Heart left ventricle (tissue), 16 donors: ENCODE data around the gene INPP5K. TPM values are rescaled to one million over a fixed set of nuclear protein-coding genes. Genes with fewer than 3 reads are reported as not detected.
"Not testable (repeated sequence)": the region's sequence is repeated elsewhere in the genome, so short reads cannot be mapped to it uniquely, and the experiment has no call there.

Experiments used
- ATAC-seq, 4 donors: fragments of 200-7000 bp; cut with Tn5 transposase; one replicate each; pipeline ENCODE4 v1.9.1; 2020 to 2022; ENCODE audit warnings: moderate library complexity in 4 of 4, mild to moderate bottlenecking in 3 of 4, moderate number of reproducible peaks in 1 of 4
- DNase-seq, 5 donors: peaks; one replicate each; pipeline ENCODE4 v3.0.0-alpha.2; 2020
- H3K27ac ChIP-seq, 12 donors: fragments of 200-600 bp; sonication (generic) in 4 of 12; one replicate each; pipeline versions ENCODE4 v1.5.0 to v1.8.0; 2016 to 2022; ENCODE audit warnings: mild to moderate bottlenecking in 2 of 12
- H3K27me3 ChIP-seq, 9 donors: fragments of 200-600 bp; sonication (generic) in 2 of 9; one replicate each; pipeline versions ENCODE4 v1.5.1 to v1.8.0; 2016 to 2022; ENCODE audit warnings: mild to moderate bottlenecking in 3 of 9
- H3K36me3 ChIP-seq, 9 donors: fragments of 200-600 bp; sonication (generic) in 2 of 9; one replicate each; pipeline versions ENCODE4 v1.5.0 to v1.8.0; 2018 to 2022; ENCODE audit warnings: mild to moderate bottlenecking in 2 of 9
- H3K4me1 ChIP-seq, 12 donors: fragments of 200-600 bp; sonication (generic) in 4 of 12; one replicate each; pipeline versions ENCODE4 v1.5.0 to v1.8.0; 2016 to 2022; ENCODE audit warnings: mild to moderate bottlenecking in 3 of 12
- H3K4me3 ChIP-seq, 12 donors: fragments of 200-600 bp; sonication (generic) in 4 of 12; one replicate each; pipeline versions ENCODE4 v1.5.0 to v1.8.0; 2017 to 2022; ENCODE audit warnings: mild to moderate bottlenecking in 9 of 12, moderate library complexity in 4 of 12
- H3K9me3 ChIP-seq, 12 donors: fragments of 200-600 bp; sonication (generic) in 4 of 12; one replicate each; pipeline versions ENCODE4 v1.5.0 to v1.8.0; 2016 to 2022; ENCODE audit warnings: mild to moderate bottlenecking in 1 of 12
- POLR2A ChIP-seq, 2 donors: fragments of 450-650 bp; IDR thresholded peaks; one replicate each; pipeline ENCODE4 v1.6.1; 2017; ENCODE audit warnings: antibody characterized with exemption in 2 of 2, mild to moderate bottlenecking in 2 of 2, moderate library complexity in 2 of 2
- WGBS, 4 donors: extraction: QIAGEN DNeasy Blood & Tissue Kit in 2 of 4; methylation state at CpG; one replicate each; pipeline versions ENCODE4 v1.1.5 to v1.1.7; 2013 to 2018; 5-methylcytosine and 5-hydroxymethylcytosine counted together
- intact Hi-C, 10 donors: fragments of 100-400 bp; cut with DNase I; formaldehyde crosslinking; loops; one replicate each; pipeline versions ENCODE4 v1.11.1 to v1.14.2; 2022
- polyA plus RNA-seq, 2 donors: library from polyadenylated mRNA; stranded (reverse); fragments of 200-250 nt; gene quantifications; one replicate each; pipeline ENCODE4 v1.2.3, GENCODE V29; 2013
- total RNA-seq, 9 donors: library from RNA; depleted of rRNA in 2 of 9; stranded (reverse); fragments of >200 nt in 2 of 9; fragmentation: NEBNext Ultra II Directional in 3 of 9; extraction: Animal tissue kit (Norgen Biotek cat#: 25700) in 3 of 9; gene quantifications; one replicate each; pipeline versions ENCODE4 v1.1.0 to v1.2.4, GENCODE V29; 2016 to 2023
- TF ChIP-seq, protein P1 (sequence below), 12 donors: fragments of 200-600 bp; sonication (generic) in 4 of 12; IDR thresholded peaks; one replicate each; pipeline versions ENCODE4 v1.5.0 to v1.8.0; 2018 to 2022; ENCODE audit warnings: antibody characterized with exemption in 12 of 12, mild to moderate bottlenecking in 5 of 12
- donor health status: ischemic (EF 13 %, LVEDD 7.1; RV severe dilation, severe dysfunction).
- donor health status: healthy with polysubstance abuse.
- donor health status: DM: no; HTN: yes; CAD: no.
- donor health status: DM: no; HTN: no; CAD: no.
- donor health status: ischemic (EF 25% LVEDD 6.9; RV normal size, moderate dysfunction).
- donor health status: ischemic (EF 25% LVEDD 5.7; RV mildly dilated, moderate dysfunction).
- donor health status: healthy.
- donor health status: DM: yes; HTN: yes; CAD: no.
- donor health status: ischemic (EF 35%, LVEDD 5.7; RV mildly dilated, moderate dysfunction).
- donor health status: nonischemic (EF 11% LVEDD 7.7; RV severe dilation, severe dysfunction).
- donor health status: DM: yes; HTN: yes; CAD: no.
- donor health status: PGD.
- donor health status: ischemic (EF 29% LVEDD 5.4; RV normal size, mild dysfunction).
- donor health status: nonischemic (EF 23%, LVEDD 6.1; RV moderate dilation, normal function).

Gene INPP5K
- total and polyA plus RNA-seq, 11 donors: 21.9 to 128 (median 33.4) TPM

DNA sequence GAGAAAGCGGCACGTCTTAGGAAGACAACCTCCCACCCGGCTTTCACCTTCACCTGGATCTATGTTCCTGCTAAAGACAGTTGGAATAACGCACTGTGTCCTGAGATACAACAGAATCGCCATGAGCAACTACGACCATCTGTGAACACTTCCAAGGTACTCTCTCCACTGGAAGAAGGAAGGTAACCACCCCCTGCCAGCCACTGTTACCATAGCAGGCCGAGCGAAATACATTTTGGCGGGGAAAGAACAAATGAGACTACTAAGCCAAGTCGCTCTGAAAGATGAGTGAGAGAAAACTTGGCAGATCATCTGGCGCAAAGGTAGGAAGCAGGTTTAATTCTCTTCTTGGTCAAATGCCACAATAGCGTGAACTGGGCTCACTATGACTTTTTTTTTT, 70.2 kb downstream of the INPP5K start:
- H3K27me3 ChIP-seq: no peaks in the 10 kb centered on the region
- 89 to 94% (median 92%) methylated on average over 12 of the region's 12 CpGs for WGBS, 4 donors
- DNase-seq (no peak), ATAC-seq (no peak)
- intact Hi-C loops: loop anchor here in 3 of 10 donors (5.0 kb wide), 2 partner anchors 44 to 74 kb away; partner anchors contain the start of gene YWHAE (in 2 of the 3)
- TF ChIP-seq, protein P1, sequence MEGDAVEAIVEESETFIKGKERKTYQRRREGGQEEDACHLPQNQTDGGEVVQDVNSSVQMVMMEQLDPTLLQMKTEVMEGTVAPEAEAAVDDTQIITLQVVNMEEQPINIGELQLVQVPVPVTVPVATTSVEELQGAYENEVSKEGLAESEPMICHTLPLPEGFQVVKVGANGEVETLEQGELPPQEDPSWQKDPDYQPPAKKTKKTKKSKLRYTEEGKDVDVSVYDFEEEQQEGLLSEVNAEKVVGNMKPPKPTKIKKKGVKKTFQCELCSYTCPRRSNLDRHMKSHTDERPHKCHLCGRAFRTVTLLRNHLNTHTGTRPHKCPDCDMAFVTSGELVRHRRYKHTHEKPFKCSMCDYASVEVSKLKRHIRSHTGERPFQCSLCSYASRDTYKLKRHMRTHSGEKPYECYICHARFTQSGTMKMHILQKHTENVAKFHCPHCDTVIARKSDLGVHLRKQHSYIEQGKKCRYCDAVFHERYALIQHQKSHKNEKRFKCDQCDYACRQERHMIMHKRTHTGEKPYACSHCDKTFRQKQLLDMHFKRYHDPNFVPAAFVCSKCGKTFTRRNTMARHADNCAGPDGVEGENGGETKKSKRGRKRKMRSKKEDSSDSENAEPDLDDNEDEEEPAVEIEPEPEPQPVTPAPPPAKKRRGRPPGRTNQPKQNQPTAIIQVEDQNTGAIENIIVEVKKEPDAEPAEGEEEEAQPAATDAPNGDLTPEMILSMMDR (IDR thresholded peaks at IDR 0.05): no peak
- no peak for TF ChIP-seq POLR2A (IDR thresholded peaks at IDR 0.05)
- peaks cover 0 to 54% (median 37%) of the 10 kb centered on the region in 12 donors for H3K4me1 ChIP-seq
- peak overlapping the region in 7 of 12 donors; percentile 27 to 82 (median 72) for H3K27ac ChIP-seq
- H3K9me3 ChIP-seq: no peaks in the 10 kb centered on the region
- no peak overlapping the region for H3K4me3 ChIP-seq
- H3K36me3 ChIP-seq: peaks cover 0 to 31% (median 0%) of the 10 kb centered on the region in 9 donors

DNA sequence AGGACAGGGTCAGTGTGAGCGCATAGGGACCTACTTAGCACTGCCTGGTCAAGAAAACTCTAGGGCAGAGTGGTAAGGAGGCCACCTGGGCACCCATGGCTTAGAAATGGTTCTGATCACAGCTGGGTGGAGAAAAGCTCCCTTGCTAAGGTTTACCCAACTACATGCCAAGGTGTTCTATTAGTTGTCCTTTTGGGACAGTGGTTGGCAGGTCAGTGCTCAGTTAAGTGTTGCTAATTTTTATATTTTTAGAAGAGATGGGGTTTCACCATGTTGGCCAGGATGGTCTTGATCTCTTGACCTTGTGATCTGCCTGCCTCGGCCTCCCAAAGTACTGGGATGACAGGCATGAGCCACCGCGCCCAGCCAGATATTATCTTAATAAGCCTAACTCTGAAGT, 70.7 kb downstream of the INPP5K start:
- ATAC-seq: peak in 1 of 4 donors; percentile 27
- not testable (repeated sequence) for DNase-seq, H3K9me3 ChIP-seq, H3K4me3 ChIP-seq, H3K27me3 ChIP-seq
- Histone ChIP-seq H3K4me1 (peaks cover 0 to 52% (median 36%) of the 10 kb centered on the region in 12 donors), H3K27ac (peak overlapping the region in 1 of 12 donors; percentile 28), H3K36me3 (peaks cover 0 to 36% (median 0%) of the 10 kb centered on the region in 9 donors)
- 66 to 95% (median 90%) methylated on average over 4 of the region's 4 CpGs for whole genome bisulfite sequencing, 4 donors
- intact Hi-C loops: loop anchor here in 3 of 10 donors (5.0 kb wide), 2 partner anchors 43 to 73 kb away; partner anchors contain the start of gene YWHAE (in 2 of the 3)

Other genes starting within 250 kb of the INPP5K start
- gene BHLHA9, start 246.2 kb downstream of the INPP5K start, total RNA-seq: not detected
- not detected for gene BHLHA9, start 246.2 kb downstream of the INPP5K start, polyA plus RNA-seq
- gene TRARG1, start 236.9 kb downstream of the INPP5K start, total RNA-seq: 10 to 100 TPM in 1 of 9 donors, 1 to 10 TPM in 3, under 1 TPM in 5; 0.07 to 22.7 (median 0.56) TPM
- gene TRARG1, start 236.9 kb downstream of the INPP5K start, polyA plus RNA-seq: 1 to 10 TPM; 1.7 to 2.2 TPM
- 1,000 to 10,000 TPM in 1 of 9 donors, 100 to 1,000 TPM in 8; 562 to 1,150 (median 618) TPM for gene YWHAE, start 116.4 kb downstream of the INPP5K start, total RNA-seq
- gene YWHAE, start 116.4 kb downstream of the INPP5K start, polyA plus RNA-seq: 100 to 1,000 TPM; 401 to 774 TPM
- gene CRK, start 60.4 kb downstream of the INPP5K start, total RNA-seq: 10 to 100 TPM; 28.8 to 47.0 (median 42.2) TPM
- gene CRK, start 60.4 kb downstream of the INPP5K start, polyA plus RNA-seq: 10 to 100 TPM; 17.0 to 49.0 TPM
- 100 to 1,000 TPM; 127 to 259 (median 174) TPM for gene MYO1C, start 23.9 kb downstream of the INPP5K start, total RNA-seq
- gene MYO1C, start 23.9 kb downstream of the INPP5K start, polyA plus RNA-seq: 100 to 1,000 TPM in 1 of 2 donors, 10 to 100 TPM in 1; 89.6 to 188 TPM
- 10 to 100 TPM; 38.1 to 70.2 (median 50.6) TPM for gene PITPNA, start 46.2 kb upstream of the INPP5K start, total RNA-seq
- 10 to 100 TPM; 10.1 to 61.7 TPM for gene PITPNA, start 46.2 kb upstream of the INPP5K start, polyA plus RNA-seq
- gene SLC43A2, start 112.2 kb upstream of the INPP5K start, total RNA-seq: 10 to 100 TPM in 3 of 9 donors, 1 to 10 TPM in 6; 4.1 to 29.1 (median 7.1) TPM
- 1 to 10 TPM; 1.4 to 6.8 TPM for gene SLC43A2, start 112.2 kb upstream of the INPP5K start, polyA plus RNA-seq
- 10 to 100 TPM in 7 of 9 donors, 1 to 10 TPM in 2; 7.4 to 25.9 (median 12.9) TPM for gene SCARF1, start 129.1 kb upstream of the INPP5K start, total RNA-seq
- 1 to 10 TPM; 9.0 to 9.1 TPM for gene SCARF1, start 129.1 kb upstream of the INPP5K start, polyA plus RNA-seq
- gene RILP, start 133.3 kb upstream of the INPP5K start, total RNA-seq: 100 to 1,000 TPM in 2 of 9 donors, 10 to 100 TPM in 7; 41.9 to 130 (median 60.1) TPM
- gene RILP, start 133.3 kb upstream of the INPP5K start, polyA plus RNA-seq: 100 to 1,000 TPM in 1 of 2 donors, 10 to 100 TPM in 1; 37.6 to 124 TPM
- gene PRPF8, start 168.3 kb upstream of the INPP5K start, total RNA-seq: 100 to 1,000 TPM; 119 to 195 (median 174) TPM
- 10 to 100 TPM; 70.1 to 98.1 TPM for gene PRPF8, start 168.3 kb upstream of the INPP5K start, polyA plus RNA-seq
- gene TLCD2, start 193.8 kb upstream of the INPP5K start, total RNA-seq: 1 to 10 TPM; 1.5 to 6.1 (median 2.3) TPM
- gene TLCD2, start 193.8 kb upstream of the INPP5K start, polyA plus RNA-seq: 1 to 10 TPM; 1.5 to 3.3 TPM
- 10 to 100 TPM in 4 of 9 donors, 1 to 10 TPM in 5; 7.2 to 29.0 (median 9.3) TPM for gene WDR81, start 208.1 kb upstream of the INPP5K start, total RNA-seq
- 10 to 100 TPM in 1 of 2 donors, 1 to 10 TPM in 1; 9.1 to 12.5 TPM for gene WDR81, start 208.1 kb upstream of the INPP5K start, polyA plus RNA-seq
- gene SERPINF2, start 226.3 kb upstream of the INPP5K start, total RNA-seq: 1 to 10 TPM in 2 of 9 donors, under 1 TPM in 6, not detected in 1; 0.25 to 1.8 (median 0.77) TPM
- 1 to 10 TPM in 1 of 2 donors, under 1 TPM in 1; 0.65 to 1.4 TPM for gene SERPINF2, start 226.3 kb upstream of the INPP5K start, polyA plus RNA-seq
- gene SERPINF1, start 245.4 kb upstream of the INPP5K start, total RNA-seq: 100 to 1,000 TPM in 5 of 9 donors, 10 to 100 TPM in 4; 67.5 to 460 (median 103) TPM
- gene SERPINF1, start 245.4 kb upstream of the INPP5K start, polyA plus RNA-seq: 100 to 1,000 TPM; 101 to 125 TPM